GM12872 (cell line): Measurements from ENCODE around the gene LRRC74A.

ENCODE experiments used
- CTCF ChIP-seq: IDR thresholded peaks from 3 replicates; pipeline ENCODE4 v1.5.1; 2011; ENCODE audit warnings: low read depth, mild to moderate bottlenecking, low read length, moderate library complexity; ENCODE audit not compliant: insufficient read depth

LRRC74A gene

GRCh38 chr14:76836029-76836630 is 9.9 kb downstream of the LRRC74A start:
- no peak for TF ChIP-seq CTCF

GRCh38 chr14:76837524-76837923 is 11.3 kb downstream of the LRRC74A start:
- no peak for TF ChIP-seq CTCF

- no peak for TF ChIP-seq CTCF
Measured at GRCh38 chr14:76842414-76842813, 16.2 kb downstream of the LRRC74A start.

- TF ChIP-seq CTCF = no peak
Measured at GRCh38 chr14:76844223-76844622, 18.0 kb downstream of the LRRC74A start.

GRCh38 chr14:76846331-76847047 is 20.3 kb downstream of the LRRC74A start:
- TF ChIP-seq CTCF = no peak

GRCh38 chr14:76848879-76849278 is 22.7 kb downstream of the LRRC74A start:
- TF ChIP-seq CTCF = no peak

- no peak for TF ChIP-seq CTCF
Measured at GRCh38 chr14:76855066-76855465, 28.9 kb downstream of the LRRC74A start.
